ELR (cell line): ENCODE measurements around the gene RAPGEF2.

ENCODE experiments used
- DNase-seq: peaks from one replicate; pipeline ENCODE4 v3.0.0-alpha.2; 2015; ENCODE audit warnings: low read depth

Gene RAPGEF2

GRCh38 chr4:159315879-159316278 is 213.0 kb downstream of the RAPGEF2 start:
- DNase-seq, result peak; percentile 27

GRCh38 chr4:159317203-159317602 is 214.3 kb downstream of the RAPGEF2 start:
- no peak for DNase-seq

DNA sequence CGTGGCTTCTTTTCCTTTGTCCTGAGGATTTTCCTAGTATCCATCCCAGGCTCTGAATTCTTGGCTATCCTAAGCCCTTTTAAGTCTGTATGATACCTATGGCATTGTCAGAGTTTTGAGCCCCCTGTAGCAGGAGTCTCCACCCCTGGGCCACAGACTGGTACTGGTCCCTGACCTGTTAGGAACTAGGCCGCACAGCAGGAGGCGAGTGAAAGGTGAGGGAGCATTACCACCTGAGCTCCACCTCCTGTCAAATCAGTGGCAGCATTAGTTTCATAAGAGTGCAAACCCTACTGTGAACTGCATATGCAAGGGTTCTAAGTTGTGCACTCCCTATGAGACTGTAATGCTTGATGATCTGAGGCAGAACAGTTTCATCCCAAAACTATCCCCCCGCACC is 216.1 kb downstream of the RAPGEF2 start:
- DNase-seq, result no peak

DNA sequence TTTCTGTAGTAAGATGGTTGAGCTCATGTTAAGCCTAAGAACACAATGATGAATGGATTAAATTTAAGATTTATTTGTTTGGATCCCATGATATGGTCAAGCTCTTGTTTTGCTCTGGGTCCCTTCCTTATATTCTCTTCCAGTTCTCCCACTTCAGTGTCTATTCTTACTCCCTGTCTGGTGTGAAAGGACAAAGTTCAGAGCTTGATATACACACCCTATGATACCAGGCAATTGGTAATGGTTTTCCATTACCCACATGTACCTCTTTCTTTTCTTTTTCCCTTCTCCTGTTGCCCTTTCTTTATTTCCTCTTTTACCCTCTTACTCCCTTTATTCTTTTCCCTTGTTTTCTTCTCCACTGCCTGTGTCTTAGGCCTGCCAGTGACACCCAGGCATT is 223.6 kb downstream of the RAPGEF2 start:
- no peak for DNase-seq

DNA sequence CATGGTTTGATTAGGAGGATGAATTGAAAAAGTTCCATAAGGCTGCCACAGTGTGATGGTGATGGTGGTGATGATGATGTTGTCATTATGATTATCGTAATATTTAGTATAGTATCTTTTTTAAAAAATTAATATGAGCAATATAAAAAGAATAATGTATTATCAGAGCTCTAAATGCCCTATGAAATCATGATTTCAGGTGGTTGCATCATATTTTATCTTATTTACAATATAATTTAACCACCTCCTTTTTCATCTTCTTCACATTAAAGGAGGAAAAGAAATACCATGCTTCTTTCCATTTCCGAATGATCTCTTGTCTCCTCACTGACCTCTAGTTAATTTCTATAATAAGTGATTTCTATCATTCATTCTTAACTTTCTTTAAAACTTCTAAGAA is 225.9 kb downstream of the RAPGEF2 start:
- no peak for DNase-seq

- DNase-seq, result no peak
Observed at GRCh38 chr4:159334461-159334860, 231.6 kb downstream of the RAPGEF2 start.

GRCh38 chr4:159337041-159337440 is 234.2 kb downstream of the RAPGEF2 start:
- DNase-seq, result no peak

DNA sequence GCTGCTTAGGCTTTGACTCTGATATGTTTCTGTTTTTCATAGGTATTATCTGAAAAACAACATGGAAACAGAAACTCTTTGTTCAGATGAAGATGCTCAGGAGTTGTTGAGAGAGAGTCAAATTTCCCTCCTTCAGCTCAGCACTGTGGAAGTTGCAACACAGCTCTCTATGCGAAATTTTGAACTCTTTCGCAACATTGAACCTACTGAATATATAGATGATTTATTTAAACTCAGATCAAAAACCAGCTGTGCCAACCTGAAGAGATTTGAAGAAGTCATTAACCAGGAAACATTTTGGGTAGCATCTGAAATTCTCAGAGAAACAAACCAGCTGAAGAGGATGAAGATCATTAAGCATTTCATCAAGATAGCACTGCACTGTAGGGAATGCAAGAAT is 238.6 kb downstream of the RAPGEF2 start:
- DNase-seq, result peak; percentile 10

GRCh38 chr4:159342374-159342773 is 239.5 kb downstream of the RAPGEF2 start:
- no peak for DNase-seq

DNA sequence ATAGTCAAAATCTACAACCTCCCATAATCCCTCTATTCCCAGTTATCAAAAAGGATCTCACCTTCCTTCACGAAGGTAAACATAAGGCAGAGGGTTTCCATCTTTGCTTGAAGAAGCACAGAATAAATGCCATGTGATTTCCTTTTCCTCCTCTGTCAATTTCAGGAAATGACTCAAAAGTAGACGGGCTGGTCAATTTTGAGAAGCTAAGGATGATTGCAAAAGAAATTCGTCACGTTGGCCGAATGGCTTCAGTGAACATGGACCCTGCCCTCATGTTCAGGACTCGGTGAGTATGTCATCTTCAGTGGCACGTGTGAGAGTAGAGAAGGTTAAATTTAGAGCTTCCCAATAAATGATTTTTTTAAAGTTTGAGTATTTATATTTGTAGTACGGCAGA is 240.2 kb downstream of the RAPGEF2 start:
- DNase-seq, result no peak

- DNase-seq, result no peak
Observed at GRCh38 chr4:159344877-159345276, 242.0 kb downstream of the RAPGEF2 start.

GRCh38 chr4:159346681-159347080 is 243.8 kb downstream of the RAPGEF2 start:
- no peak for DNase-seq

DNA sequence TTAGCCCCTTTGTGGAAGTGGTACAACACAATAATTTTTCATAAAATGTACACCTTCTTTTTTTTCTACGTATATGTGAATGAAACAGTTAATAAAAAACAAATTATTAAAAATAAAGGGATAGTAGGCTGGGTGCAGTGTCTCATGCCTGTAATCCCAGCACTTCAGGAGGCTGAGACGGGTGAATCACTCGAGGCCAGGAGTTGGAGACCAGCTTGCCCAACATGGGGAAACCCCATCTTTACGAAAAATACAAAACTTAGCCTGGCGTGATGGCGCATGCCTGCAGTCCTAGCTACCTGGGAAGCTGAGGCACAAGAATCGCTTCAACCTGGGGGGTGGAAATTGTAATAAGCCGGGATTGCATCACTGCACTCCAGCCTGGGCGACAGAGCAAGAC is 244.9 kb downstream of the RAPGEF2 start:
- DNase-seq, result no peak

DNA sequence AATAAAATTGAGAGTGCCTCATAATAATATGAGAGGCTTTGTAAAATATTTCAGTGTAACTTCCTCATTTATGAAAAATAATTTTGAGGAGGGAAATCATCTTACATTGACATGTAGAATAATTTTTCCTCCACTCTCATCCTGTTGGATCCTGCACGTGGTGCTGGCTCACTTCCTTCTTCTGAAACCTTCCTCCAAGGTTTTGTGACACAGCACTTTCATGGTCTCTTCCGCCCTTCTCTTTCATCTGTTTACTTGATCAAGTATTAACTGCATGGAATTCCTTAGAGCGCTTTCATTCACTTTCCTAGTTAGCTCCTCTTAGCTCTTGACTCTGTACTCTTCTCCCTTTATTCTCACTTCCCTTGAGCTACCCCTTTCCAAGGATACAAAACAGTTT is 246.5 kb downstream of the RAPGEF2 start:
- no peak for DNase-seq

DNA sequence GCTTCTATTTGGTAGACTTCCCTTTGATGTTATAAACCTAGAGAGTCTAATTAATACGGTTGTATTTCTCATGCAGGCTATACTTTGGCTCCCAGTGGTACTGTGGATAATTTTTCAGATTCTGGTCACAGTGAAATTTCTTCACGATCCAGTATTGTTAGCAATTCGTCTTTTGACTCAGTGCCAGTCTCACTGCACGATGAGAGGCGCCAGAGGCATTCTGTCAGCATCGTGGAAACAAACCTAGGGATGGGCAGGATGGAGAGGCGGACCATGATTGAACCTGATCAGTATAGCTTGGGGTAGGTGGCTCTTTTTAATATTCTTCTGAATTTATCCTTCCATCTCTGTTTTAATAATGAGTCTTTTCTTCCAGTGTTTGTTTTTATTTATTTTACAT is 249.7 kb downstream of the RAPGEF2 start:
- no peak for DNase-seq

DNA sequence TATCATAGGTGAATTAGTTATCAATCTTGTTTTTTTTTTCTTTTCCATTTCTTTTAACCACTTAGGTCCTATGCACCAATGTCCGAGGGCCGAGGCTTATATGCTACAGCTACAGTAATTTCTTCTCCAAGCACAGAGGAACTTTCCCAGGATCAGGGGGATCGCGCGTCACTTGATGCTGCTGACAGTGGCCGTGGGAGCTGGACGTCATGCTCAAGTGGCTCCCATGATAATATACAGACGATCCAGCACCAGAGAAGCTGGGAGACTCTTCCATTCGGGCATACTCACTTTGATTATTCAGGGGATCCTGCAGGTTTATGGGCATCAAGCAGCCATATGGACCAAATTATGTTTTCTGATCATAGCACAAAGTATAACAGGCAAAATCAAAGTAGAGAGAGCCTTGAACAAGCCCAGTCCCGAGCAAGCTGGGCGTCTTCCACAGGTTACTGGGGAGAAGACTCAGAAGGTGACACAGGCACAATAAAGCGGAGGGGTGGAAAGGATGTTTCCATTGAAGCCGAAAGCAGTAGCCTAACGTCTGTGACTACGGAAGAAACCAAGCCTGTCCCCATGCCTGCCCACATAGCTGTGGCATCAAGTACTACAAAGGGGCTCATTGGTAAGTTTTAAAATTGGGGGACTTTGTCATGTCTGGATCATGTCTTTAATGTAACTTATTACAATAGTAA is 250.7 kb downstream of the RAPGEF2 start:
- no peak for DNase-seq

GRCh38 chr4:159355466-159355865 is 252.6 kb downstream of the RAPGEF2 start:
- DNase-seq, result no peak

GRCh38 chr4:159357350-159357749 is 254.5 kb downstream of the RAPGEF2 start:
- no peak for DNase-seq

DNA sequence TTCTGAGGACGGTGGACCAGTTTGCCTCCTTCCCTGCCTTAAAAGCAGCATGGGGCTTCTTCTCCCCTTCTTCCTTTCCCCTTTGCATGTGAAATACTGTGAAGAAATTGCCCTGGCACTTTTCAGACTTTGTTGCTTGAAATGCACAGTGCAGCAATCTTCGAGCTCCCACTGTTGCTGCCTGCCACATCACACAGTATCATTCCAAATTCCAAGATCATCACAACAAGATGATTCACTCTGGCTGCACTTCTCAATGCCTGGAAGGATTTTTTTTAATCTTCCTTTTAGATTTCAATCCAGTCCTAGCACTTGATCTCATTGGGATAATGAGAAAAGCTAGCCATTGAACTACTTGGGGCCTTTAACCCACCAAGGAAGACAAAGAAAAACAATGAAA is 255.3 kb downstream of the RAPGEF2 start:
- peak; percentile 81 for DNase-seq

DNA sequence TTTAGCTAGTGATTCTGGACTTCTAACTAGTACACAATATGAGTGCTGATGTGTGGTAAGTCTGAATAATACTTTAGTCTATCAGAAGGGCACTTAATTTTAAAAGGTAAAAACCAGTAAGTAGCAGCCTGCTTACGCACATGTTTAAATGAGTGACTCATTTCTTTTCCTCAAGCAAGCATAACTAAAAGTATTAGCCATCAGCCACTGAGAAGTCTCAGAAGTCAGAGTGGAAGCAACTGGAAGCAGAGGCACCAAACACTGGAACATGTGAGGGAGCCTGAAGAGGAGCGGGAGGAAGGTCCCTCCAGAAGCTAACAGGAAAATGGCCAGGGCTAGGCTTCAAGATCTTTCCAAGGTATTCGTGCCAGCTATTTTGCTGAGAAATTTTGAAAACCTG is 257.7 kb downstream of the RAPGEF2 start:
- peak; percentile 93 for DNase-seq

- peak; percentile 17 for DNase-seq
Observed at GRCh38 chr4:159363361-159363760, 260.5 kb downstream of the RAPGEF2 start.

DNA sequence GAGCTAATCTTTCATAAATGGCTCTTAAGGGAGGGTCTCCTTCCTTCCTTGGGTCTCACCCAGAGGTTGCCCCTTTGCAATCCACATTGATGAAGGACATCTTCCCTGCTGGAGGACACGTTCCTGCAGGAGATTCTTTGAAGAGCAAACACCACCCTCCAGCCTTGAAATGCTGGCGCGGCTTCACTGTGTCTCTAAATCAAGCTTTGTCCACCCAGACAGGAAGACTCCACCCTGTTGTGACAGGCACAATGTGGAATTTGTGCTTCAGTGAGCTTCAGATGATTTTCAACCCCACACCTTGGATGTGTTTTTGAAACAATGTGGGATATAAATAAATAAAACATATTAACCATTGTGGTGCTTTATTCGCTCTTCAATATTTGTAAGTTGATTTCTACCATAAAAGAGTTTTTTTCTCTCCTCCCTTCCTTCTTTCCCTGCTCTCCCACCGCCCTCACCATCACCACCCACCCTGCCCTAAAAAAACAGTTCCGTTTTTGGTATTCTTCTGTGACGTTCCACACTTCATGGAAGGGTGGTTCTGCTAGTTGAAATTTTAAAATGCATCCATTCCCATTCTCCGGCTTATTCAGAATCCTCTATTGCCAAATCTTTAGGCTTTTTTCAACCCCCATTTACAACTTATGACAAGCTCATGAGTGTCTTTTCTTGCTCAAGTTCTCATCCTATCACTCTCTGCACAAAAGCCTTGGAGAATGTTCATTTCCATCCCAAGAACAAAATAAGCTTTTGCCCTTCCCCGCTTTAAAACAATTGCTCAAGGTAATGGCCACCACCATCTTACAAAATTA is 264.3 kb downstream of the RAPGEF2 start:
- DNase-seq, result peak; percentile 39

GRCh38 chr4:159367781-159368080 is 264.9 kb downstream of the RAPGEF2 start:
- no peak for DNase-seq

DNA sequence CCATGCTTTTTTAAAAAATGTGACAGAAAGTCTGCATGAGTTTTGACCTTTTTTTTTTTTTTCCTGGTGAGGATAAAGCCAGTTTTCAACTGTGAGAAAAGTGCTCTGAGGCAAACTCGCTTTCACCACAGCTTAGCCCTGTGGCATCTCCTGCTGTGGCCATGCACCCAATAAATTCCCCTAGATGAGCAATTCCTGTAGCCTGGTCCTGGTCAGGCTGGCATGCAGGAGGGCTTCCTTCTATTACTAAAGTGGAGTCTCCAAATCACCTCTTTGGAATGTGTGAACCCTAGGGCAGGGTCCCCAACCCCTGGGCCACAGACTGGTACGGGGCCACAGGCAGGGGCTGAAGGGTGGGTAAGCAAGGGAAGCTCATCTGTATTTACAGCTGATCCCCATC is 265.4 kb downstream of the RAPGEF2 start:
- DNase-seq, result peak; percentile 47
